OCI-LY3 (cell line): ENCODE results near the gene LTBP1.

ENCODE experiments used
- H2AFZ ChIP-seq: fragments of 200-600, 300-600 bp; shearing (Covaris generic); 2 replicates; pipeline ENCODE4 v1.6.0; 2014; ENCODE audit warnings: antibody characterized with exemption, low read depth, low read length
- H3K27ac ChIP-seq: fragments of 200-600, 300-600 bp; sonication (generic); 2 replicates; pipeline ENCODE4 v1.5.1; 2014; ENCODE audit warnings: mild to moderate bottlenecking, low read length, moderate library complexity, mixed read lengths
- H3K27me3 ChIP-seq: fragments of 200-600, 300-600 bp; sonication (generic); 2 replicates; pipeline ENCODE4 v1.6.1; 2014; ENCODE audit warnings: low read depth, low read length, mixed read lengths
- H3K36me3 ChIP-seq: fragments of 200-600, 300-600 bp; sonication (generic); replicated peaks from 2 replicates; pipeline ENCODE3; 2014; ENCODE audit warnings: low read depth, low read length, mixed read lengths
- H3K4me1 ChIP-seq: fragments of 300-600, 200-600 bp; sonication (generic); 2 replicates; pipeline ENCODE4 v1.6.1; 2014; ENCODE audit warnings: low read length, mixed read lengths
- H3K4me2 ChIP-seq: fragments of 200-600, 300-600 bp; sonication (generic); 2 replicates; pipeline ENCODE4 v1.6.1; 2014; ENCODE audit warnings: low read length, mixed read lengths
- H3K4me3 ChIP-seq: fragments of 300-600, 200-600 bp; sonication (generic); 2 replicates; pipeline ENCODE4 v1.5.1; 2014; ENCODE audit warnings: antibody characterized with exemption, mild to moderate bottlenecking, low read length, moderate library complexity
- H3K79me2 ChIP-seq: fragments of 300-600, 200-600 bp; shearing (Covaris generic); 2 replicates; pipeline ENCODE4 v1.6.1; 2014; ENCODE audit warnings: mild to moderate bottlenecking, low read length, mixed read lengths
- H3K9ac ChIP-seq: fragments of 300-600, 200-600 bp; shearing (Covaris generic); 2 replicates; pipeline ENCODE4 v1.6.0; 2014; ENCODE audit warnings: mild to moderate bottlenecking, low read length, moderate library complexity
- H3K9me3 ChIP-seq: fragments of 200-600, 300-600 bp; shearing (Covaris generic); 2 replicates; pipeline ENCODE4 v1.6.1; 2014; ENCODE audit warnings: low read length, mixed read lengths; ENCODE audit not compliant: insufficient read depth
- H4K20me1 ChIP-seq: fragments of 200-600, 300-600 bp; sonication (generic); 2 replicates; pipeline ENCODE4 v1.6.1; 2016; ENCODE audit warnings: low read length, mixed read lengths; ENCODE audit not compliant: insufficient read depth
- CTCF ChIP-seq: fragments of 200-600, 300-600 bp; sonication (generic); IDR thresholded peaks from 2 replicates; pipeline ENCODE4 v1.5.1; 2014; ENCODE audit warnings: antibody characterized with exemption, low read length, low read depth
- EZH2phosphoT487 ChIP-seq: fragments of 200-600 bp; shearing (Covaris generic); IDR thresholded peaks from 2 replicates; pipeline ENCODE4 v1.6.1; 2018; ENCODE audit warnings: antibody characterized with exemption, mixed run types, low read depth

Gene LTBP1

GRCh38 chr2:33131749-33132148 lies 185.0 kb downstream of the LTBP1 start:
- Histone ChIP-seq H4K20me1 (no peaks in the 10 kb centered on the region), H3K9ac (no peak overlapping the region), H3K27me3 (0 out of 2 replicates have a peak, but pooled peaks cover 12% of the 10 kb centered on the region), H3K79me2 (no peaks in the 10 kb centered on the region), H3K4me3 (no peak overlapping the region), H3K4me2 (no peak overlapping the region), H2AFZ (no peak overlapping the region), H3K4me1 (peaks cover 18% of the 10 kb centered on the region), H3K27ac (no peak overlapping the region), H3K36me3 (no peaks in the 10 kb centered on the region), H3K9me3 (no peaks in the 10 kb centered on the region)
- TF ChIP-seq EZH2phosphoT487 = no peak
- TF ChIP-seq CTCF = no peak

- TF ChIP-seq CTCF (no peak), EZH2phosphoT487 (no peak)
- no peak overlapping the region for H3K4me3 ChIP-seq
- H2AFZ ChIP-seq = no peak overlapping the region
- no peaks in the 10 kb centered on the region for H3K79me2 ChIP-seq
- H4K20me1 ChIP-seq = no peaks in the 10 kb centered on the region
- H3K36me3 ChIP-seq = no peaks in the 10 kb centered on the region
- peaks cover 26% of the 10 kb centered on the region for H3K4me1 ChIP-seq
- H3K27ac ChIP-seq = no peak overlapping the region
- no peak overlapping the region for H3K9ac ChIP-seq
- H3K4me2 ChIP-seq = no peak overlapping the region
- H3K27me3 ChIP-seq = 0 out of 2 replicates have a peak, but pooled peaks cover 12% of the 10 kb centered on the region
- H3K9me3 ChIP-seq = no peaks in the 10 kb centered on the region
These were observed 186.8 kb downstream of the LTBP1 start for GRCh38 chr2:33133454-33133952.

GRCh38 chr2:33134086-33134771 lies 187.5 kb downstream of the LTBP1 start:
- no peaks in the 10 kb centered on the region for H3K9me3 ChIP-seq
- 0 out of 2 replicates have a peak, but pooled peaks cover 12% of the 10 kb centered on the region for H3K27me3 ChIP-seq
- H3K4me3 ChIP-seq = no peak overlapping the region
- no peaks in the 10 kb centered on the region for H4K20me1 ChIP-seq
- no peaks in the 10 kb centered on the region for H3K36me3 ChIP-seq
- H3K9ac ChIP-seq = no peak overlapping the region
- no peak overlapping the region for H3K27ac ChIP-seq
- H2AFZ ChIP-seq = no peak overlapping the region
- no peak overlapping the region for H3K4me2 ChIP-seq
- peaks cover 26% of the 10 kb centered on the region for H3K4me1 ChIP-seq
- TF ChIP-seq EZH2phosphoT487 (no peak), CTCF (no peak)
- H3K79me2 ChIP-seq = no peaks in the 10 kb centered on the region

- Histone ChIP-seq H3K4me1 (peaks cover 26% of the 10 kb centered on the region), H3K9me3 (no peaks in the 10 kb centered on the region), H3K4me3 (no peak overlapping the region), H2AFZ (no peak overlapping the region), H4K20me1 (no peaks in the 10 kb centered on the region), H3K27ac (no peak overlapping the region), H3K4me2 (peak overlapping the region; percentile 28), H3K27me3 (0 out of 2 replicates have a peak, but pooled peaks cover 12% of the 10 kb centered on the region), H3K36me3 (no peaks in the 10 kb centered on the region), H3K9ac (no peak overlapping the region), H3K79me2 (no peaks in the 10 kb centered on the region)
- TF ChIP-seq CTCF (no peak), EZH2phosphoT487 (no peak)
These were observed 188.2 kb downstream of the LTBP1 start for GRCh38 chr2:33134791-33135560.
